AG08396 (cell line): ENCODE results near the gene SERPIND1.

ENCODE experiments used
- DNase-seq: peaks from one replicate; pipeline ENCODE4 v3.0.0; 2012; ENCODE audit warnings: low spot score, mixed read lengths

Gene SERPIND1

GRCh38 chr22:20792221-20792965 lies 18.5 kb downstream of the SERPIND1 start:
- no peak for DNase-seq

- no peak for DNase-seq
Observed at GRCh38 chr22:20792966-20793728, 19.2 kb downstream of the SERPIND1 start.

GRCh38 chr22:20793748-20794649 lies 20.1 kb downstream of the SERPIND1 start:
- no peak for DNase-seq

GRCh38 chr22:20794650-20795413 lies 20.9 kb downstream of the SERPIND1 start:
- no peak for DNase-seq

- DNase-seq: no peak
Observed at GRCh38 chr22:20796731-20797130, 22.8 kb downstream of the SERPIND1 start.

- no peak for DNase-seq
Observed at GRCh38 chr22:20798218-20798617, 24.3 kb downstream of the SERPIND1 start.

GRCh38 chr22:20798974-20799373 lies 25.1 kb downstream of the SERPIND1 start:
- no peak for DNase-seq

- DNase-seq: no peak
Observed at GRCh38 chr22:20799449-20799848, 25.5 kb downstream of the SERPIND1 start.

GRCh38 chr22:20802452-20802851 lies 28.5 kb downstream of the SERPIND1 start:
- DNase-seq: no peak

GRCh38 chr22:20802922-20803553 lies 29.1 kb downstream of the SERPIND1 start:
- DNase-seq: no peak

- peak; percentile 51 for DNase-seq
Observed at GRCh38 chr22:20803696-20804324, 29.9 kb downstream of the SERPIND1 start.

- no peak for DNase-seq
Observed at GRCh38 chr22:20804650-20805049, 30.7 kb downstream of the SERPIND1 start.

GRCh38 chr22:20805972-20806471 lies 32.1 kb downstream of the SERPIND1 start:
- no peak for DNase-seq

- peak; percentile 85 for DNase-seq
Observed at GRCh38 chr22:20807315-20807752, 33.4 kb downstream of the SERPIND1 start.

GRCh38 chr22:20808844-20809243 lies 34.9 kb downstream of the SERPIND1 start:
- no peak for DNase-seq

- no peak for DNase-seq
Observed at GRCh38 chr22:20809538-20810185, 35.7 kb downstream of the SERPIND1 start.

- DNase-seq: no peak
Observed at GRCh38 chr22:20810645-20811044, 36.7 kb downstream of the SERPIND1 start.

GRCh38 chr22:20811171-20811570 lies 37.3 kb downstream of the SERPIND1 start:
- no peak for DNase-seq

- DNase-seq: no peak
Observed at GRCh38 chr22:20811971-20812660, 38.2 kb downstream of the SERPIND1 start.
